Endothelial cell of umbilical vein (primary cell): Measurements from ENCODE around the gene MRM2. TPM values are rescaled to one million over a fixed set of nuclear protein-coding genes. Genes with fewer than 3 reads are reported as not detected.

Experiments
- BruUV-seq: library from RNA; stranded (reverse); fragments of 400-500 nt; replicated peaks from 2 replicates; lab custom pipeline; 2021; lab: Mats Ljungman, UMichigan
- CTCF ChIA-PET: fragments of 300-600, 350-600 bp; sonication (Branson Sonifier 250); formaldehyde crosslinking; loops from one replicate; lab custom pipeline; 2021; ENCODE audit warnings: antibody characterized with exemption, inconsistent platforms; lab: Charles Lee
- POLR2A ChIA-PET: fragments of 300-600, 350-600 bp; sonication (Branson Sonifier 250); formaldehyde crosslinking; loops from one replicate; lab custom pipeline; 2021; ENCODE audit warnings: antibody characterized with exemption, inconsistent platforms; lab: Charles Lee
- DNase-seq: peaks from one replicate; pipeline ENCODE4 v3.0.0-alpha.2; 2011; ENCODE audit warnings: low read depth, low spot score
- FAIRE-seq: peaks from 2 replicates; lab custom pipeline; 2011; peaks lifted over from hg19 to GRCh38; lab: Jason Lieb, UNC
- H2AFZ ChIP-seq: 2 replicates; pipeline ENCODE4 v1.6.0; 2012; ENCODE audit warnings: low read depth, low read length, control low read depth, inconsistent platforms
- H3K27ac ChIP-seq: 2 replicates; pipeline ENCODE4 v1.5.1; 2011; ENCODE audit warnings: low read depth, mild to moderate bottlenecking, control low read depth, low read length, moderate library complexity; ENCODE audit not compliant: insufficient read depth
- H3K27me3 ChIP-seq, 2 experiments: 2 replicates each; pipeline versions ENCODE4 v1.6.0 to v1.6.1; 2011; ENCODE audit warnings: low read length in 2 of 2, mixed read lengths in 1 of 2; ENCODE audit not compliant: control insufficient read depth in 2 of 2, insufficient read depth in 2 of 2
- H3K36me3 ChIP-seq, 2 experiments: 2 replicates in 1 of 2; 3 replicates in 1 of 2; pipeline ENCODE4 v1.5.1; 2011; ENCODE audit warnings: low read length in 2 of 2, mild to moderate bottlenecking in 1 of 2, moderate library complexity in 1 of 2; ENCODE audit not compliant: control insufficient read depth in 2 of 2, insufficient read depth in 2 of 2; ENCODE audit errors: extremely low read depth in 1 of 2
- H3K4me1 ChIP-seq: 3 replicates; pipeline ENCODE4 v1.5.1; 2011; ENCODE audit warnings: mild to moderate bottlenecking, low read length; ENCODE audit not compliant: control insufficient read depth, insufficient read depth; ENCODE audit errors: extremely low read depth
- H3K4me2 ChIP-seq: 2 replicates; pipeline ENCODE4 v1.6.1; 2011; ENCODE audit warnings: low read length, control low read depth, mixed read lengths; ENCODE audit not compliant: insufficient read depth
- H3K4me3 ChIP-seq, 3 experiments: fragments of 200-600 bp in 1 of 3; sonication (generic), shearing (Covaris generic) in 1 of 3; replicated peaks in 1 of 3; 2 replicates each; pipeline ENCODE4 v1.5.1; 2011 to 2016; ENCODE audit warnings: control low read depth in 3 of 3, low read length in 3 of 3, mild to moderate bottlenecking in 2 of 3, inconsistent platforms in 1 of 3, low read depth in 1 of 3, moderate library complexity in 1 of 3; ENCODE audit not compliant: insufficient read depth in 1 of 3
- H3K79me2 ChIP-seq: 2 replicates; pipeline ENCODE4 v1.6.0; 2012; ENCODE audit warnings: low read length, inconsistent platforms; ENCODE audit not compliant: control insufficient read depth, insufficient read depth
- H3K9ac ChIP-seq: replicated peaks from 2 replicates; pipeline ENCODE3; 2011; ENCODE audit warnings: low read length, control low read depth; ENCODE audit not compliant: insufficient read depth; ENCODE audit errors: extremely low read depth
- H3K9me1 ChIP-seq: replicated peaks from 3 replicates; pipeline ENCODE4 v1.6.0; 2011; ENCODE audit warnings: mild to moderate bottlenecking, low read length; ENCODE audit not compliant: control insufficient read depth, insufficient read depth; ENCODE audit errors: extremely low read depth
- H3K9me3 ChIP-seq: replicated peaks from 2 replicates; pipeline ENCODE4 v1.5.1; 2012; ENCODE audit warnings: low read length, inconsistent platforms; ENCODE audit not compliant: control insufficient read depth, insufficient read depth
- H4K20me1 ChIP-seq: replicated peaks from 2 replicates; pipeline ENCODE3; 2011; ENCODE audit warnings: mild to moderate bottlenecking, low read length; ENCODE audit not compliant: control insufficient read depth, insufficient read depth; ENCODE audit errors: extremely low read depth
- FOS ChIP-seq: IDR thresholded peaks from 2 replicates; pipeline ENCODE4 v1.6.1; 2011; ENCODE audit warnings: mild to moderate bottlenecking, low read length, moderate library complexity, borderline replicate concordance; ENCODE audit not compliant: insufficient read depth
- GATA2 ChIP-seq: IDR thresholded peaks from 2 replicates; pipeline ENCODE4 v1.7.0; 2011; ENCODE audit warnings: low read depth, mild to moderate bottlenecking, moderate library complexity, mixed read lengths, low read length; ENCODE audit not compliant: insufficient read length, insufficient read depth
- JUN ChIP-seq: IDR thresholded peaks from 2 replicates; pipeline ENCODE4 v1.6.1; 2011; ENCODE audit warnings: borderline replicate concordance, low read depth; ENCODE audit not compliant: insufficient read length, insufficient read depth
- MAX ChIP-seq: IDR thresholded peaks from 2 replicates; pipeline ENCODE4 v1.6.1; 2011; ENCODE audit not compliant: insufficient read depth, insufficient read length
- MYC ChIP-seq: IDR thresholded peaks from one replicate; pipeline ENCODE4 v1.6.1; 2011; ENCODE audit warnings: mild to moderate bottlenecking, low read depth, low read length
- POLR2A ChIP-seq: IDR thresholded peaks from 2 replicates; pipeline ENCODE4 v1.6.1; 2012; ENCODE audit warnings: low read depth, mild to moderate bottlenecking, control low read depth, low read length
- POLR2AphosphoS5 ChIP-seq: IDR thresholded peaks from 2 replicates; pipeline ENCODE4 v1.6.1; 2012; ENCODE audit warnings: low read depth, mild to moderate bottlenecking, control low read depth, low read length, moderate library complexity; ENCODE audit not compliant: insufficient read depth
- dilution Hi-C: fragments of 300-500 bp; cut with MboI; formaldehyde crosslinking; loops from one replicate; pipeline ENCODE4 v1.15.0; 2019; ENCODE audit warnings: low sequenced_read_pairs; ENCODE audit not compliant: extremely low pct_ligation_motif_present
- intact Hi-C: fragments of 100-400 bp; cut with micrococcal nuclease; formaldehyde crosslinking; loops from one replicate; pipeline ENCODE4 v1.10.0; 2022
- polyA plus RNA-seq, 4 experiments: library from polyadenylated mRNA; depleted of rRNA in 3 of 4; stranded (reverse) in 3 of 4; unstranded in 1 of 4; fragments of >200 nt; gene quantifications; 2 replicates each; pipeline versions ENCODE4 v1.2.1 to v1.2.3, GENCODE V29; 2011 to 2012; ENCODE audit warnings: missing spikeins in 1 of 4
- total RNA-seq: library from RNA; stranded (reverse); gene quantifications from 2 replicates; pipeline ENCODE4 v1.2.3, GENCODE V29; 2021
- TF ChIP-seq, protein P1 (sequence below), 2 donors: IDR thresholded peaks; 1 replicate in 1 of 2; 2 replicates in 1 of 2; pipeline ENCODE4 v1.5.1; 2011; ENCODE audit warnings: low read length in 2 of 2, mild to moderate bottlenecking in 2 of 2, moderate library complexity in 2 of 2, control low read depth in 1 of 2, inconsistent platforms in 1 of 2, low read depth in 1 of 2; ENCODE audit not compliant: insufficient read depth in 1 of 2; ENCODE audit errors: extremely low read depth in 1 of 2

MRM2 gene
- total and polyA plus RNA-seq, 2 donors (not counting 3 experiments of a cell fraction or from before 2014, with no cell fraction given): 10.6 to 20.8 TPM

DNA sequence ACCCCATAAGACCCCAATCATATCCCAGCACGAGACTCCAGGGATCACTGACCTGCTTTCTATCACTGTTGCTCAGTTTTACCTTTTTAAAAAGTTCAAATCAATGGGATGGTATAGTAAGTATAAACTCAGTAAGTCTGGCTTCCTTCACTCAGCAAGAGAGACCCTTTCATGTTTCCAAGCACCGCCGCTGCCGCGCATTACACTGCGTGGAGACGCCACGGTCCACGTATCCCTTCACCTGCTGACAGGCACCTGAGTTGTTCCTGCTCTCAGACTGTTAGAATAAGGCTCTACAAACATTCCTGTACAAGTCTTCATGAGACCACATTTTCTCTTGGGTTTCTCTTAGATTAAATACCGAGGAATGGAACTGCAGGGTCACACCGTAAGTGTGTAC is 37.6 kb downstream of the MRM2 start:
- Histone ChIP-seq H3K4me3 (no peak overlapping the region), H3K79me2 (no peaks in the 10 kb centered on the region), H3K9me1 (no peaks in the 10 kb centered on the region), H3K9ac (no peak overlapping the region), H4K20me1 (no peaks in the 10 kb centered on the region), H3K9me3 (no peaks in the 10 kb centered on the region), H2AFZ (no peak overlapping the region), H3K4me1 (no peaks in the 10 kb centered on the region), H3K27ac (no peak overlapping the region), H3K4me2 (no peak overlapping the region), H3K27me3 (no peaks in the 10 kb centered on the region), H3K36me3 (peaks cover 0 to 5% of the 10 kb centered on the region in 2 experiments)
- no peak for FAIRE-seq
- dilution Hi-C loops (no loop called here), intact Hi-C loops (no loop called here)
- no TSS peak for BruUV-seq
- POLR2A ChIA-PET: no interaction called here
- CTCF ChIA-PET: interaction anchor here (1.2 to 1.6 kb wide), 2 partner anchors 101 to 540 kb away, joined by 3 to 4 read pairs; no protein-coding TSS in a partner anchor
- TF ChIP-seq GATA2: no peak
- no peak for TF ChIP-seq FOS
- no peak for TF ChIP-seq JUN
- TF ChIP-seq POLR2A: no peak
- no peak for TF ChIP-seq POLR2AphosphoS5
- TF ChIP-seq, protein P1, sequence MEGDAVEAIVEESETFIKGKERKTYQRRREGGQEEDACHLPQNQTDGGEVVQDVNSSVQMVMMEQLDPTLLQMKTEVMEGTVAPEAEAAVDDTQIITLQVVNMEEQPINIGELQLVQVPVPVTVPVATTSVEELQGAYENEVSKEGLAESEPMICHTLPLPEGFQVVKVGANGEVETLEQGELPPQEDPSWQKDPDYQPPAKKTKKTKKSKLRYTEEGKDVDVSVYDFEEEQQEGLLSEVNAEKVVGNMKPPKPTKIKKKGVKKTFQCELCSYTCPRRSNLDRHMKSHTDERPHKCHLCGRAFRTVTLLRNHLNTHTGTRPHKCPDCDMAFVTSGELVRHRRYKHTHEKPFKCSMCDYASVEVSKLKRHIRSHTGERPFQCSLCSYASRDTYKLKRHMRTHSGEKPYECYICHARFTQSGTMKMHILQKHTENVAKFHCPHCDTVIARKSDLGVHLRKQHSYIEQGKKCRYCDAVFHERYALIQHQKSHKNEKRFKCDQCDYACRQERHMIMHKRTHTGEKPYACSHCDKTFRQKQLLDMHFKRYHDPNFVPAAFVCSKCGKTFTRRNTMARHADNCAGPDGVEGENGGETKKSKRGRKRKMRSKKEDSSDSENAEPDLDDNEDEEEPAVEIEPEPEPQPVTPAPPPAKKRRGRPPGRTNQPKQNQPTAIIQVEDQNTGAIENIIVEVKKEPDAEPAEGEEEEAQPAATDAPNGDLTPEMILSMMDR (IDR thresholded peaks at IDR 0.05; ENCODE audit: extremely low read depth in 1 of 2, insufficient read depth in 1 of 2, low read depth in 1 of 2, low read length in 2 of 2): no peak
- TF ChIP-seq MYC: no peak
- no peak for TF ChIP-seq MAX
- no peak for DNase-seq
